B cell (primary cell): ENCODE data around the gene BTBD17.

ENCODE experiments used
- CTCF ChIP-seq: fragments of 200-600 bp; IDR thresholded peaks from one replicate; pipeline ENCODE4 v1.8.0; 2022; ENCODE audit warnings: antibody characterized with exemption, mild to moderate bottlenecking
- EZH2 ChIP-seq: IDR thresholded peaks from 2 replicates; pipeline ENCODE4 v1.6.1; 2012; ENCODE audit warnings: borderline replicate concordance, low read depth, mild to moderate bottlenecking, moderate library complexity, low read length; ENCODE audit not compliant: insufficient read depth, poor library complexity, severe bottlenecking

- TF ChIP-seq CTCF (no peak), EZH2 (no peak)
Measured at GRCh38 chr17:74345433-74346241, 16.0 kb downstream of the BTBD17 start.
